ENCODE results near the gene PDPN.

DNA sequence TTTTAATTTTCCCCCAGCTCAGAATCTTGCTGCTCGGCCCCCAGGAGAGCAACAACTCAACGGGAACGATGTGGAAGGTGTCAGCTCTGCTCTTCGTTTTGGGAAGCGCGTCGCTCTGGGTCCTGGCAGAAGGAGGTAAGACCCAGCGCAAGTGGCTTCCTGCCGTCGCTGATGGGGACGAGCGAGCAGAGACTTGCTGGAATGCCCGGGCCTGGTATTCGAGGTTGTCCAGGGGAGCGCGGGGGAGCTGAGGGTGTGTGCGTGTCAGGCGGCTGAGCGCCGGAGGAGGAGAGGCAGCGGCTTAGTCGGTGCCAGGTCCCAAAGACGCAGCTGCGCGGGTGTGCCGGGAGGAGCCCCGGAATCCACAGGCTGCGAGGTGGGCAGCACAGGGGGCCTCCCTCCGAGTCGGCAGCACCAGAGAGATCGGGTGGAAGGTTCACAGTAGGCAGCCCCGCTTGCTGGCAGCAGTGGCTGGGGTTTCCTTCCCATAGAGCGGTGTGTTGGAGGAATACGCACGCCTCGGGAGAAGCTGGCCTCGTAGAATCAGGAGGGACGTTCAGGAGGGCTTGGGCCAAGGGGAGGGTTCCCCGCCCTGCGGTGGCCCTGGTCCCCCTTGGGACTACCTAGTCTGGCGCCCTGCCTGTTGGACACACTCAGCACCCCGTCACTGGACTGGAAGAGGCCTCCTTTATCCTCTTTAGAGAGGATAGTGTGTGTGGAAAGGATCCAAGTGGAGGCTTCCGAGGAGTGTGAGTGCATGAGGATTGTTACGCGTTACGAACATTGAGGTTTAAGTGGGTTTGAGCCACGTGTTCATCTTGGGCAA is 547 bp downstream of the PDPN start:
- TF ChIP-seq, protein P1, sequence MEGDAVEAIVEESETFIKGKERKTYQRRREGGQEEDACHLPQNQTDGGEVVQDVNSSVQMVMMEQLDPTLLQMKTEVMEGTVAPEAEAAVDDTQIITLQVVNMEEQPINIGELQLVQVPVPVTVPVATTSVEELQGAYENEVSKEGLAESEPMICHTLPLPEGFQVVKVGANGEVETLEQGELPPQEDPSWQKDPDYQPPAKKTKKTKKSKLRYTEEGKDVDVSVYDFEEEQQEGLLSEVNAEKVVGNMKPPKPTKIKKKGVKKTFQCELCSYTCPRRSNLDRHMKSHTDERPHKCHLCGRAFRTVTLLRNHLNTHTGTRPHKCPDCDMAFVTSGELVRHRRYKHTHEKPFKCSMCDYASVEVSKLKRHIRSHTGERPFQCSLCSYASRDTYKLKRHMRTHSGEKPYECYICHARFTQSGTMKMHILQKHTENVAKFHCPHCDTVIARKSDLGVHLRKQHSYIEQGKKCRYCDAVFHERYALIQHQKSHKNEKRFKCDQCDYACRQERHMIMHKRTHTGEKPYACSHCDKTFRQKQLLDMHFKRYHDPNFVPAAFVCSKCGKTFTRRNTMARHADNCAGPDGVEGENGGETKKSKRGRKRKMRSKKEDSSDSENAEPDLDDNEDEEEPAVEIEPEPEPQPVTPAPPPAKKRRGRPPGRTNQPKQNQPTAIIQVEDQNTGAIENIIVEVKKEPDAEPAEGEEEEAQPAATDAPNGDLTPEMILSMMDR (conservative IDR thresholded peaks at IDR 0.05; ENCODE audit: low read depth, low read length): no peak
- TF ChIP-seq RAD21 (IDR thresholded peaks at IDR 0.05; ENCODE audit: low read length) (no peak), POLR2A (IDR thresholded peaks at IDR 0.05; ENCODE audit: low read depth, low read length) (no peak), MXI1 (IDR thresholded peaks at IDR 0.05; ENCODE audit: borderline replicate concordance, low read depth, low read length) (no peak)

Measured in IMR-90 (cell line).